Measurements from ENCODE around the gene WBP2. TPM values are rescaled to one million over a fixed set of nuclear protein-coding genes. Genes with fewer than 3 reads are reported as not detected.

The WBP2 gene
- total RNA-seq, 1 donor from 2014 or later = 43.0 TPM

DNA sequence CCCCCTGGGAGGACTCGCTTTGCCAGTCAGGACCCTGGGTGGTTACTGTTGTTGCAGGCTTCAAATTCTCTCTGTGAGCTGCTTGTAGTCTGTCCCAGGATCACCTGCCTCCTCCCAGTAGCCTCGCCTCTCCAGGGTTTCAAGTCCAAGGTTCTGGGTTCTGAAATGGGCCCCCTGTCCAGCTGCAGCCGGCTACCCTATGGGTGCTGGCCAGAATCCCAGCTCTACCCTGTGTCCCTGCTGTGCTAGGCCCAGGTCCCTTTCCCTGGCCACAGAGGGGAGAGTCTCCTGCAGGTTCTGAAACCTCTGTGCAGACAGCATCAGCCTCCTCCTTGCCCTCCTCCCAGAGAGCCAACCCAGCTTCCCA is 32.4 kb downstream of the WBP2 start:
- H3K9me3 Mint-ChIP-seq = no peaks in the 10 kb centered on the region
- no peaks in the 10 kb centered on the region for H3K27me3 Mint-ChIP-seq
- peaks cover 12% of the 10 kb centered on the region for H3K36me3 Mint-ChIP-seq
- H3K4me1 Mint-ChIP-seq (ENCODE audit: unreplicated experiment) = peaks cover 4% of the 10 kb centered on the region
- no peak overlapping the region for H3K4me3 Mint-ChIP-seq
- H3K27ac Mint-ChIP-seq = no peak overlapping the region
- TF ChIP-seq, protein P1, sequence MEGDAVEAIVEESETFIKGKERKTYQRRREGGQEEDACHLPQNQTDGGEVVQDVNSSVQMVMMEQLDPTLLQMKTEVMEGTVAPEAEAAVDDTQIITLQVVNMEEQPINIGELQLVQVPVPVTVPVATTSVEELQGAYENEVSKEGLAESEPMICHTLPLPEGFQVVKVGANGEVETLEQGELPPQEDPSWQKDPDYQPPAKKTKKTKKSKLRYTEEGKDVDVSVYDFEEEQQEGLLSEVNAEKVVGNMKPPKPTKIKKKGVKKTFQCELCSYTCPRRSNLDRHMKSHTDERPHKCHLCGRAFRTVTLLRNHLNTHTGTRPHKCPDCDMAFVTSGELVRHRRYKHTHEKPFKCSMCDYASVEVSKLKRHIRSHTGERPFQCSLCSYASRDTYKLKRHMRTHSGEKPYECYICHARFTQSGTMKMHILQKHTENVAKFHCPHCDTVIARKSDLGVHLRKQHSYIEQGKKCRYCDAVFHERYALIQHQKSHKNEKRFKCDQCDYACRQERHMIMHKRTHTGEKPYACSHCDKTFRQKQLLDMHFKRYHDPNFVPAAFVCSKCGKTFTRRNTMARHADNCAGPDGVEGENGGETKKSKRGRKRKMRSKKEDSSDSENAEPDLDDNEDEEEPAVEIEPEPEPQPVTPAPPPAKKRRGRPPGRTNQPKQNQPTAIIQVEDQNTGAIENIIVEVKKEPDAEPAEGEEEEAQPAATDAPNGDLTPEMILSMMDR (conservative IDR thresholded peaks at IDR 0.05) = no peak
- DNase-seq (ENCODE audit: extremely low spot score, unreplicated experiment) = no peak

DNA sequence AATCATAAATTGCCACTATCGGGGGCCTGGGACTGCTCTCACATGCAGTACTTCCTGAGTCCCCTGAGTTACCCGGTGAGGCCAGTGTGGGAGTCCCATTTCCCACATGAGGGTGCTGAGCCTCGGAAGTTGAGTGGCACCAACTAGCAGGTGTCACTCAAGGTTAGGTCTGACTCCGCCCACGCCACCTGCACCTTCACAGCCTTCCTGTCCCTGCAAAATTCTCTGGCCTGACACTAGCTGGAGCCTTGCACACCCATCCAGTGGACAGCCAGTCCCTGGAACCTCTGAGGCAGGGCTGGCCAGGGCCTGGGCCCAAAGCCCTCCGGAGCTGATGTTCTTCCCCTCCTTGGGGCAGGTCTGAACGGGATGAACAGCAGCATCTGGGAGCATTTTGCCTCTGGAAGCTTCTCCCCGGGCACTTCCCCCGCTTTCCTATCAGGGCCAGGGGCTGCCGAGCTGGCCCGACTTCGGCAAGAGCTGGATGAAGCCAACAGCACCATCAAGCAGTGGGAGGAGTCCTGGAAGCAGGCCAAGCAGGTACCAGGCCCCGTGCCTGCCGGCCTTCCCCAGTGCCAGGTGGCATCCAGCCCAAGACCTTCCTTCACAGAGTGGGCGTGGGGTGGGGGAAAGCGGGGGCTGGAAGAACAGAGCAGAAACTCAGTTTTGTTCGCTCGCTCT is 32.9 kb downstream of the WBP2 start:
- no peak for DNase-seq (ENCODE audit: extremely low spot score, unreplicated experiment)
- TF ChIP-seq, protein P1 (conservative IDR thresholded peaks at IDR 0.05) = no peak
- no peak overlapping the region for H3K27ac Mint-ChIP-seq

DNA sequence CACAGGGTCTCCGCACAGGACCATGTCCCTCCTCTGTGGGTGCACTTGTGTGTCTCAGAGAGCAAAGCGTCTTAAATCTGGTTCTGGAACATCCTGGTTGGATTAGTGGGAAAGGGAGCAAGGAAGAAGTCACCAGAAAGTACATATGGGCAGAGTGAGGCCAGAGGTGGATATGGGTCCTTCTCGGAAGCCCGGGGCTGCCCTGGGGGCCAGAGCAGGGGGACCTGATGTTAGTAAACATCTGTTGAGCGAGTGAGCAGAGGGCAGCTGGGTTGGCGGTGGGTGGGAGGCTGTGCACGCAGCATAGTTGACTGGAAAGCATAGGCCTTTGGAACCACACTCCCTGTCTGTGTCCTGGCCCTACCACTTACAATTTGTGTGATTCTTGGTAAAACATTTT is 33.6 kb downstream of the WBP2 start:
- Mint-ChIP-seq H3K4me1 (ENCODE audit: unreplicated experiment) (peaks cover 4% of the 10 kb centered on the region), H3K27me3 (no peaks in the 10 kb centered on the region), H3K4me3 (no peak overlapping the region), H3K36me3 (peaks cover 12% of the 10 kb centered on the region), H3K9me3 (no peaks in the 10 kb centered on the region), H3K27ac (no peak overlapping the region)
- TF ChIP-seq, protein P1 (conservative IDR thresholded peaks at IDR 0.05) = no peak
- DNase-seq (ENCODE audit: extremely low spot score, unreplicated experiment) = no peak

More for the DNA sequence above, 32.9 kb downstream of the WBP2 start:
- Mint-ChIP-seq H3K4me3 (no peak overlapping the region), H3K36me3 (peaks cover 12% of the 10 kb centered on the region), H3K9me3 (no peaks in the 10 kb centered on the region), H3K27me3 (no peaks in the 10 kb centered on the region), H3K4me1 (ENCODE audit: unreplicated experiment) (peaks cover 4% of the 10 kb centered on the region)

DNA sequence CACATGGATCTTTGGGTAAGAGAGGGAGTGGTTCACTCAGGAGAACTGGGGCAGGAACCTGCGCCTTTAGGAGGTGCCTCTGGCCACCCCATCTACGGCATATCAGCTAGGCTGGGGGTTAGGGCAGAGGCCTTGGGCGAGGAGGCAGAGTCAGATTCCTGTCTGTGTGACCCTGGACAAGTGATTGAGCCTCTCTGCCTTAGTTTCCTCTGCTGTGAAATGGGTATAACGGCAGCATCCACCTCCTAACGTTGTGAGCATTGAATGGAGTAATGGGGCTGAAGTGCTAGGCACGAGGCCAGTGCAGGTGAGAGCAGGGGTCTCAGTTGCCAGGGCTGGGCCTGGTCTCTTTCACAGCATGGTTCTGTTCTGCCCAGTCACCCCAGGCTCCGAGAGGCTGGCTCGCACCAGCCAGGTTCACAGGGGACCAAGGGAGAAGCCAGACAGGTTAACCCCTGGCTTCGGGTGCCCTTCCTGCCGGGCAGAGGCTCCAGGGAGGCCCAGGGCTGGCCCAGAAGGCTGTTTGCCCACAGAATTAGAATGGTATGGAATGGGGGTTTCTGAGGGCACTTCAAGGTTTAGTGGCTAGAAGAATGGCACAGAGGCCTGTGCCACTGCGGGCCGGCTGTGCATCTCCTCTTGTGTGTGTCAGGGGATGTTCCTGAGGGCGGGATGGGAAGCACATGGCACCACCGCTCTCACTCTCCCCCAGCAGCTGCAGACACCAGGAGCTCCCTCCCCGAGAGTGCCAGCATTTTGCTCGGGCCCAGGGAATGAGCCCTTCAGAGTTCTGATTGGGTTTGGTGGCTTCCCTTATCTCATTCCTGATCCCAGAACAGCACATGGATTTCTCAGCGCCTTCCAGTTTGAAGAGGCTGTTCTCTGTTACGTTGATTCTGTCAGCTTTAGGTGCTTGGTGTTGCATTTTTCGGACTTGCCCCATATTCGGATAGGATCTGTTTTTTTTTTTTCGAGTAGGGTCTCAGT is 34.7 kb downstream of the WBP2 start:
- H3K27me3 Mint-ChIP-seq = no peaks in the 10 kb centered on the region
- H3K9me3 Mint-ChIP-seq = no peaks in the 10 kb centered on the region
- TF ChIP-seq, protein P1 (conservative IDR thresholded peaks at IDR 0.05) = no peak
- DNase-seq (ENCODE audit: extremely low spot score, unreplicated experiment) = no peak
- H3K4me3 Mint-ChIP-seq = no peak overlapping the region
- peaks cover 12% of the 10 kb centered on the region for H3K36me3 Mint-ChIP-seq
- H3K27ac Mint-ChIP-seq = peak overlapping the region; percentile 30
- peaks cover 3% of the 10 kb centered on the region for H3K4me1 Mint-ChIP-seq (ENCODE audit: unreplicated experiment)

DNA sequence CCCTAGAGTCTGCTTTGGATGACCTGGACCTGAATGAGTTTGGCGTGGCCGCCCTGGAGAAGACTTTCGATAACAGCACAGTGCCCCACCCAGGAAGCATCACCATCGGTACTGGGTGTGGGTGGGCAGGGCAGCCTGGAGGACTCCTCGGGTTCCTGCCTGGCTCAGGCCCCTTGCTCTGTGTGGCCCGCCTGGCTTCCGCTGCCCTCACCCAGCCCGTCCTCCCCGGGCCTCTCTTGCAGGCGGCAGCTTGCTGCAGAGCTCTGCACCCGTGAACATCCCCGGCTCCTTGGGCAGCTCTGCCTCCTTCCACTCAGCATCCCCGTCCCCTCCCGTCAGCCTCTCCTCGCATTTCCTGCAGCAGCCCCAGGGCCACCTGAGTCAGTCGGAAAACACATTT is 35.5 kb downstream of the WBP2 start:
- no peaks in the 10 kb centered on the region for H3K4me1 Mint-ChIP-seq (ENCODE audit: unreplicated experiment)
- TF ChIP-seq, protein P1 (conservative IDR thresholded peaks at IDR 0.05) = no peak
- H3K27ac Mint-ChIP-seq = no peak overlapping the region
- H3K27me3 Mint-ChIP-seq = no peaks in the 10 kb centered on the region
- no peaks in the 10 kb centered on the region for H3K9me3 Mint-ChIP-seq
- peaks cover 12% of the 10 kb centered on the region for H3K36me3 Mint-ChIP-seq
- no peak overlapping the region for H3K4me3 Mint-ChIP-seq
- DNase-seq (ENCODE audit: extremely low spot score, unreplicated experiment) = no peak

Data from type B pancreatic cell (in vitro differentiated cells).